ENCODE measurements around the gene FBRS. TPM values are rescaled to one million over a fixed set of nuclear protein-coding genes. Genes with fewer than 3 reads are reported as not detected.

The FBRS gene
- total and polyA plus RNA-seq, 10 of the 15 experiments (the other 5 are each of a cell fraction or from before 2014, with no cell fraction given), result 0.45 to 87.6 (median 14.6) TPM

- no peak for TF ChIP-seq WRNIP1 (IDR thresholded peaks at IDR 0.05; ENCODE audit: borderline replicate concordance, low read depth, low read length)
- no peak for TF ChIP-seq CHD1 (IDR thresholded peaks at IDR 0.05; ENCODE audit: low read depth, low read length)
- TF ChIP-seq SMC3 (IDR thresholded peaks at IDR 0.05; ENCODE audit: borderline replicate concordance, low read length), result peak; percentile 40; the same call in 1 of the 2 replicates
- TF ChIP-seq, protein P1, sequence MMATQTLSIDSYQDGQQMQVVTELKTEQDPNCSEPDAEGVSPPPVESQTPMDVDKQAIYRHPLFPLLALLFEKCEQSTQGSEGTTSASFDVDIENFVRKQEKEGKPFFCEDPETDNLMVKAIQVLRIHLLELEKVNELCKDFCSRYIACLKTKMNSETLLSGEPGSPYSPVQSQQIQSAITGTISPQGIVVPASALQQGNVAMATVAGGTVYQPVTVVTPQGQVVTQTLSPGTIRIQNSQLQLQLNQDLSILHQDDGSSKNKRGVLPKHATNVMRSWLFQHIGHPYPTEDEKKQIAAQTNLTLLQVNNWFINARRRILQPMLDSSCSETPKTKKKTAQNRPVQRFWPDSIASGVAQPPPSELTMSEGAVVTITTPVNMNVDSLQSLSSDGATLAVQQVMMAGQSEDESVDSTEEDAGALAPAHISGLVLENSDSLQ (IDR thresholded peaks at IDR 0.05), result no peak
- no peak for TF ChIP-seq ZNF622 (IDR thresholded peaks at IDR 0.05)
- TF ChIP-seq RAD21 (IDR thresholded peaks at IDR 0.05; ENCODE audit: insufficient read depth, low read depth, low read length), result peak; percentile 58
- no peak for TF ChIP-seq CHD2 (IDR thresholded peaks at IDR 0.05; ENCODE audit: borderline replicate concordance, low read depth, low read length)
- no peak for TF ChIP-seq SMAD5 (IDR thresholded peaks at IDR 0.05; ENCODE audit: low read depth)
- no peak for TF ChIP-seq MEF2A (IDR thresholded peaks at IDR 0.05; ENCODE audit: insufficient read depth, low read depth, low read length)
- TF ChIP-seq YBX1 (IDR thresholded peaks at IDR 0.05), result no peak
- TF ChIP-seq SMARCA5 (IDR thresholded peaks at IDR 0.05), result 0 out of 2 replicates have a peak, but pooled peaks have one; percentile 48
- no peak for TF ChIP-seq KLF5 (IDR thresholded peaks at IDR 0.05; ENCODE audit: partially characterized antibody)
- no peak for TF ChIP-seq DPF2 (IDR thresholded peaks at IDR 0.05)
- no peak for TF ChIP-seq CBFB (IDR thresholded peaks at IDR 0.05; ENCODE audit: low read depth)
- TF ChIP-seq ZSCAN29 (IDR thresholded peaks at IDR 0.05), result no peak
- no peak for TF ChIP-seq ZNF384 (IDR thresholded peaks at IDR 0.05; ENCODE audit: borderline replicate concordance, low read depth, low read length)
- TF ChIP-seq YY1 (IDR thresholded peaks at IDR 0.05; ENCODE audit: low read depth, low read length), result peak; percentile 68
- no peak for TF ChIP-seq ZBTB4 (CRISPR knock-in tag; IDR thresholded peaks at IDR 0.05)
- TF ChIP-seq NR2C1 (IDR thresholded peaks at IDR 0.05), result no peak
- TF ChIP-seq IKZF2 (IDR thresholded peaks at IDR 0.05), result no peak
- TF ChIP-seq, protein P2, sequence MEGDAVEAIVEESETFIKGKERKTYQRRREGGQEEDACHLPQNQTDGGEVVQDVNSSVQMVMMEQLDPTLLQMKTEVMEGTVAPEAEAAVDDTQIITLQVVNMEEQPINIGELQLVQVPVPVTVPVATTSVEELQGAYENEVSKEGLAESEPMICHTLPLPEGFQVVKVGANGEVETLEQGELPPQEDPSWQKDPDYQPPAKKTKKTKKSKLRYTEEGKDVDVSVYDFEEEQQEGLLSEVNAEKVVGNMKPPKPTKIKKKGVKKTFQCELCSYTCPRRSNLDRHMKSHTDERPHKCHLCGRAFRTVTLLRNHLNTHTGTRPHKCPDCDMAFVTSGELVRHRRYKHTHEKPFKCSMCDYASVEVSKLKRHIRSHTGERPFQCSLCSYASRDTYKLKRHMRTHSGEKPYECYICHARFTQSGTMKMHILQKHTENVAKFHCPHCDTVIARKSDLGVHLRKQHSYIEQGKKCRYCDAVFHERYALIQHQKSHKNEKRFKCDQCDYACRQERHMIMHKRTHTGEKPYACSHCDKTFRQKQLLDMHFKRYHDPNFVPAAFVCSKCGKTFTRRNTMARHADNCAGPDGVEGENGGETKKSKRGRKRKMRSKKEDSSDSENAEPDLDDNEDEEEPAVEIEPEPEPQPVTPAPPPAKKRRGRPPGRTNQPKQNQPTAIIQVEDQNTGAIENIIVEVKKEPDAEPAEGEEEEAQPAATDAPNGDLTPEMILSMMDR (IDR thresholded peaks at IDR 0.05 in 2 of 3, conservative IDR thresholded peaks at IDR 0.05 in 1 of 3; ENCODE audit: control insufficient read depth in 2 of 3, extremely low read depth in 1 of 3, insufficient read depth in 1 of 3, low read depth in 3 of 3, low read length in 3 of 3), result peak; percentile 61 to 70 (median 63); a peak in 5 of 6 replicates
- no peak for TF ChIP-seq IKZF1 (conservative IDR thresholded peaks at IDR 0.05)
- peak; percentile 10 for TF ChIP-seq MEF2B (IDR thresholded peaks at IDR 0.05; ENCODE audit: partially characterized antibody, poor library complexity, severe bottlenecking)
- TF ChIP-seq USF2 (IDR thresholded peaks at IDR 0.05; ENCODE audit: borderline replicate concordance, low read depth, low read length), result no peak
- TF ChIP-seq POLR2AphosphoS5 (IDR thresholded peaks at IDR 0.05; ENCODE audit: low read length), result no peak
Observed at GRCh38 chr16:30637944-30638343, 20.3 kb upstream of the FBRS start (continued).
